Loucy (cell line): ENCODE measurements around the gene CARD19.

Source experiments
- EZH2phosphoT487 ChIP-seq: fragments of 200-600 bp; IDR thresholded peaks from 2 replicates; pipeline ENCODE4 v1.6.1; 2018; ENCODE audit warnings: antibody characterized with exemption, mild to moderate bottlenecking, moderate library complexity, borderline replicate concordance
- TF ChIP-seq, protein P1 (sequence below): fragments of 200-600 bp; sonication (generic); conservative IDR thresholded peaks from 2 replicates; pipeline ENCODE4 v1.5.1; 2014; ENCODE audit warnings: mild to moderate bottlenecking, antibody characterized with exemption, low read length

DNA sequence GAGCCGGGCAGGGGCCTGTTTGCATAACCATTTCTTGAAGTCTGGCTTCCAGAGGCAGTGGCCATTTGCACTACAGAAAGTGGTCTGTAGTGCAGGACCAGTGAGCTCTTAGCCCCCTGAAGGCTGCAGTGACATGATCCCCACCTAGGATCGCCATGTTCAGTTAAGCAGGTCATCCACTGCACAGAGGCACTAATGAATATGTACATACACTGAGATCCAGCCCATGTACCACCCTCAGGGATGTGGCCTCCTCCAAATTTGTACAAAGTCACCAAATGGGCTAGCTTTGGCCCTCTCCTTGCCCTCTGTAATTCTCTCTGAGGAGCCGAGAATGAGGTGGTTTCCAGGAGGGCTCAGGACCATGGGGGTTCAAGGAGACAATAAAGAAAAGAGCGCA, 45.8 kb upstream of the CARD19 start:
- TF ChIP-seq, protein P1, sequence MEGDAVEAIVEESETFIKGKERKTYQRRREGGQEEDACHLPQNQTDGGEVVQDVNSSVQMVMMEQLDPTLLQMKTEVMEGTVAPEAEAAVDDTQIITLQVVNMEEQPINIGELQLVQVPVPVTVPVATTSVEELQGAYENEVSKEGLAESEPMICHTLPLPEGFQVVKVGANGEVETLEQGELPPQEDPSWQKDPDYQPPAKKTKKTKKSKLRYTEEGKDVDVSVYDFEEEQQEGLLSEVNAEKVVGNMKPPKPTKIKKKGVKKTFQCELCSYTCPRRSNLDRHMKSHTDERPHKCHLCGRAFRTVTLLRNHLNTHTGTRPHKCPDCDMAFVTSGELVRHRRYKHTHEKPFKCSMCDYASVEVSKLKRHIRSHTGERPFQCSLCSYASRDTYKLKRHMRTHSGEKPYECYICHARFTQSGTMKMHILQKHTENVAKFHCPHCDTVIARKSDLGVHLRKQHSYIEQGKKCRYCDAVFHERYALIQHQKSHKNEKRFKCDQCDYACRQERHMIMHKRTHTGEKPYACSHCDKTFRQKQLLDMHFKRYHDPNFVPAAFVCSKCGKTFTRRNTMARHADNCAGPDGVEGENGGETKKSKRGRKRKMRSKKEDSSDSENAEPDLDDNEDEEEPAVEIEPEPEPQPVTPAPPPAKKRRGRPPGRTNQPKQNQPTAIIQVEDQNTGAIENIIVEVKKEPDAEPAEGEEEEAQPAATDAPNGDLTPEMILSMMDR = no peak
- no peak for TF ChIP-seq EZH2phosphoT487
